GM12878 (cell line): ENCODE measurements around the gene GDNF. TPM values are rescaled to one million over a fixed set of nuclear protein-coding genes. Genes with fewer than 3 reads are reported as not detected.

Experiments
- ATAC-seq: fragments of 200-7000 bp; cut with Tn5 transposase; 3 replicates; pipeline ENCODE4 v1.9.1; 2020; ENCODE audit warnings: mild to moderate bottlenecking, moderate library complexity
- BruUV-seq: library from RNA; stranded (reverse); fragments of 400-500 nt; replicated peaks from 2 replicates; lab custom pipeline; 2021; lab: Mats Ljungman, UMichigan
- CTCF ChIA-PET: fragments of 300-600 bp; sonication (Branson Sonifier 250); formaldehyde crosslinking; extraction: SDS; loops from one replicate; lab custom pipeline; 2021; ENCODE audit warnings: inconsistent platforms; lab: Yijun Ruan, JAX
- POLR2A ChIA-PET: fragments of 350-600 bp; formaldehyde crosslinking; extraction: SDS; loops from one replicate; lab custom pipeline; 2021; ENCODE audit warnings: inconsistent platforms; lab: Charles Lee
- RAD21 ChIA-PET: fragments of 300-600 bp; sonication (Branson Sonifier 250); formaldehyde crosslinking; loops from one replicate; lab custom pipeline; 2023; ENCODE audit warnings: antibody characterized with exemption; ENCODE audit not compliant: unreplicated experiment; lab: Charles Lee
- SMC1A ChIA-PET: fragments of 300-600 bp; sonication (Branson Sonifier 250); formaldehyde crosslinking; loops from one replicate; lab custom pipeline; 2023; ENCODE audit not compliant: unreplicated experiment, uncharacterized antibody; lab: Charles Lee
- DNase-seq: peaks from one replicate; pipeline ENCODE4 v3.0.0-alpha.2; 2011; ENCODE audit warnings: low read depth, low spot score
- FAIRE-seq: peaks from 3 replicates; lab custom pipeline; 2011; peaks lifted over from hg19 to GRCh38; lab: Jason Lieb, UNC
- H2AFZ ChIP-seq: 2 replicates; pipeline ENCODE4 v1.6.0; 2011; ENCODE audit warnings: low read depth, low read length, control low read depth; ENCODE audit not compliant: control insufficient read depth
- H3K27ac ChIP-seq: 2 replicates; pipeline ENCODE4 v1.5.1; 2011; ENCODE audit warnings: control low read depth; ENCODE audit not compliant: control insufficient read depth, insufficient read depth
- H3K27me3 ChIP-seq, 2 experiments: replicated peaks in 1 of 2; 2 replicates each; pipeline versions ENCODE4 v1.6.0 to v1.6.1; 2011; ENCODE audit warnings: low read length in 1 of 2; ENCODE audit not compliant: control insufficient read depth in 2 of 2, insufficient read depth in 2 of 2
- H3K36me3 ChIP-seq, 2 experiments: 2 replicates each; pipeline ENCODE4 v1.5.1; 2011; ENCODE audit warnings: low read length in 1 of 2; ENCODE audit not compliant: control insufficient read depth in 2 of 2, insufficient read depth in 2 of 2
- H3K4me1 ChIP-seq: 2 replicates; pipeline ENCODE4 v1.6.1; 2011; ENCODE audit warnings: mild to moderate bottlenecking, low read length, moderate library complexity, mixed read lengths; ENCODE audit not compliant: control insufficient read depth, insufficient read depth
- H3K4me2 ChIP-seq: 2 replicates; pipeline ENCODE4 v1.6.0; 2011; ENCODE audit warnings: control low read depth; ENCODE audit not compliant: control insufficient read depth, insufficient read depth
- H3K4me3 ChIP-seq: fragments of 200-600 bp; sonication (generic); 2 replicates; pipeline ENCODE4 v1.5.1; 2016
- H3K79me2 ChIP-seq: 2 replicates; pipeline ENCODE4 v1.6.0; 2011; ENCODE audit warnings: low read length; ENCODE audit not compliant: control insufficient read depth, insufficient read depth
- H3K9ac ChIP-seq: 2 replicates; pipeline ENCODE4 v1.8.0; 2011; ENCODE audit warnings: low read length, control low read depth, mixed read lengths; ENCODE audit not compliant: control insufficient read depth, insufficient read depth
- H3K9me3 ChIP-seq: replicated peaks from 3 replicates; pipeline ENCODE4 v1.5.1; 2011; ENCODE audit warnings: mild to moderate bottlenecking, low read length; ENCODE audit not compliant: control insufficient read depth, insufficient read depth
- H4K20me1 ChIP-seq: 2 replicates; pipeline ENCODE4 v1.6.0; 2011; ENCODE audit not compliant: control insufficient read depth, insufficient read depth
- BACH1 ChIP-seq: fragments of 450-650 bp; IDR thresholded peaks from 2 replicates; pipeline ENCODE4 v1.6.1; 2017; ENCODE audit warnings: mild to moderate bottlenecking, borderline replicate concordance
- BMI1 ChIP-seq: fragments of 450-650 bp; IDR thresholded peaks from 2 replicates; pipeline ENCODE4 v1.6.1; 2016; ENCODE audit warnings: mild to moderate bottlenecking, moderate library complexity, borderline replicate concordance
- CBX5 ChIP-seq: sonication (generic); IDR thresholded peaks from 2 replicates; pipeline ENCODE4 v1.6.1; 2016; ENCODE audit warnings: low read depth, moderate library complexity, mild to moderate bottlenecking, inconsistent platforms
- HCFC1 ChIP-seq: fragments of 150-350 bp; IDR thresholded peaks from 2 replicates; pipeline ENCODE4 v1.6.1; 2014; ENCODE audit warnings: low read length
- HDAC2 ChIP-seq: fragments of 200-600 bp; sonication (generic); IDR thresholded peaks from 2 replicates; pipeline ENCODE4 v1.6.1; 2017
- MTA2 ChIP-seq: fragments of 450-650 bp; IDR thresholded peaks from 2 replicates; pipeline ENCODE4 v1.6.1; 2016; ENCODE audit warnings: low read depth, mild to moderate bottlenecking, moderate library complexity
- RB1 ChIP-seq: fragments of 450-650 bp; formaldehyde crosslinking; IDR thresholded peaks from 2 replicates; pipeline ENCODE4 v1.6.1; 2017; ENCODE audit warnings: mild to moderate bottlenecking, borderline replicate concordance
- RFX5 ChIP-seq: IDR thresholded peaks from 2 replicates; pipeline ENCODE4 v1.6.1; 2011; ENCODE audit warnings: low read depth, low read length, improper control_type of control experiment
- SPI1 ChIP-seq: IDR thresholded peaks from 2 replicates; pipeline ENCODE4 v1.6.1; 2011; ENCODE audit warnings: low read depth, mild to moderate bottlenecking, low read length, moderate library complexity, borderline replicate concordance; ENCODE audit not compliant: insufficient read depth
- STAT3 ChIP-seq: IDR thresholded peaks from 2 replicates; pipeline ENCODE4 v1.6.1; 2011; ENCODE audit warnings: low read depth, low read length, improper control_type of control experiment
- YY1 ChIP-seq: IDR thresholded peaks from 2 replicates; pipeline ENCODE4 v1.6.1; 2011; ENCODE audit warnings: low read depth, mild to moderate bottlenecking, low read length
- ZNF622 ChIP-seq: fragments of 450-650 bp; IDR thresholded peaks from 2 replicates; pipeline ENCODE4 v1.6.1; 2017; ENCODE audit warnings: mild to moderate bottlenecking, inconsistent platforms
- WGBS: methylation state at CpG from one replicate; pipeline ENCODE4 v1.1.6; 2016; ENCODE audit warnings: low lambda C conversion rate; ENCODE audit not compliant: insufficient replicate concordance, insufficient coverage; ENCODE audit errors: missing lambda C conversion rate; 5-methylcytosine and 5-hydroxymethylcytosine counted together
- in situ Hi-C: fragments of 300-500 bp; cut with MboI; formaldehyde crosslinking; loops from 9 replicates; pipeline ENCODE4 v1.14.3; 2018; ENCODE audit warnings: mixed read lengths
- intact Hi-C: fragments of 100-400 bp; cut with micrococcal nuclease; formaldehyde crosslinking; loops from one replicate; pipeline ENCODE4 v1.14.2; 2022; ENCODE audit not compliant: unreplicated experiment
- polyA plus RNA-seq, 11 experiments: library from polyadenylated mRNA; depleted of rRNA in 4 of 11; unstranded in 6 of 11; stranded (reverse) in 5 of 11; fragments of >200 nt; fragmentation: Nextera tagmentation in 4 of 11; fragmentation: Illumina TruSeq in 1 of 11; extraction: Ambion mirVana in 4 of 11; extraction: Trizol in 1 of 11; gene quantifications; 1 replicate in 1 of 11; 2 replicates in 10 of 11; pipeline versions ENCODE4 v1.2.1 to v1.2.3, GENCODE V29; 2011 to 2016; ENCODE audit warnings: inconsistent platforms in 2 of 11, missing spikeins in 2 of 11, low read depth in 1 of 11
- total RNA-seq, 4 experiments: library from RNA; depleted of rRNA in 3 of 4; stranded (reverse); fragments of >200 nt in 3 of 4; fragmentation: Illumina TruSeq in 1 of 4; extraction: Trizol in 1 of 4; gene quantifications; 2 replicates each; pipeline versions ENCODE4 v1.2.1 to v1.2.3, GENCODE V29; 2013 to 2021
- TF ChIP-seq, protein P1 (sequence below): fragments of 450-650 bp; IDR thresholded peaks from 2 replicates; pipeline ENCODE4 v1.6.1; 2017; ENCODE audit warnings: mild to moderate bottlenecking, low read depth, inconsistent platforms; ENCODE audit not compliant: poor library complexity, severe bottlenecking
- TF ChIP-seq, protein P2 (sequence below): fragments of 450-650 bp; formaldehyde crosslinking; IDR thresholded peaks from 2 replicates; pipeline ENCODE4 v1.4.0; 2022; ENCODE audit warnings: mild to moderate bottlenecking, moderate library complexity

GDNF gene
- total and polyA plus RNA-seq, 10 of the 15 experiments (the other 5 are each of a cell fraction or from before 2014, with no cell fraction given): not detected

DNA sequence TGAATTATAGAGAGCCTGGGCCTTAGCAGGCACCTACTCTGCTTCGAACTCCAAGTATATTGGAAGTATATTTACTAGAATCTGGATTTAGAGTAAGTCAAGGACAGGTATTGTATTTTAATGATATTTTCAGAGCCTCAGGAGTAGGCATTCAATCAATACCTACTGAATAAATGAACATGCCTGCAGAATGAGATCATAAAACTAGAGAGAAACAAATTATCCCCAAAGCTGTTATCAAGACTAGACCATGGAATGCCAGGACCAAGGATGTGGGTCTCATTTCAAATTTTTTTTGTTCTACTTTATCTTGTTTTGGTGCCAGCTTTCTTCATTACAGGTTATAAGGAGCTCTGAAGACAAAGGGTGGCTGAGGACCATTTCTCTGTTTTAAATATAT lies 66.0 kb downstream of the GDNF start:
- in situ Hi-C loops: no loop called here
- Histone ChIP-seq H3K36me3 (no peaks in the 10 kb centered on the region), H2AFZ (no peak overlapping the region), H3K79me2 (no peaks in the 10 kb centered on the region), H4K20me1 (no peaks in the 10 kb centered on the region), H3K4me3 (no peak overlapping the region), H3K27me3 (no peaks in the 10 kb centered on the region), H3K9me3 (peaks cover 2% of the 10 kb centered on the region; the same call in 1 of the 3 replicates), H3K27ac (no peak overlapping the region), H3K4me1 (no peaks in the 10 kb centered on the region), H3K9ac (no peak overlapping the region), H3K4me2 (no peak overlapping the region)
- RAD21 ChIA-PET: no interaction called here
- WGBS: 11% methylated on average over 1 of the region's 1 CpG
- CTCF ChIA-PET: interaction anchor here (1.1 kb wide), 1 partner anchor 35 kb away, joined by 4 read pairs; no protein-coding TSS in a partner anchor
- SMC1A ChIA-PET: interaction anchor here (0.5 kb wide), 1 partner anchor 270 kb away, joined by 3 read pairs; no protein-coding TSS in a partner anchor
- FAIRE-seq (no peak), ATAC-seq (no peak), DNase-seq (no peak)
- POLR2A ChIA-PET: no interaction called here
- BruUV-seq: no TSS peak
- TF ChIP-seq, protein P1, sequence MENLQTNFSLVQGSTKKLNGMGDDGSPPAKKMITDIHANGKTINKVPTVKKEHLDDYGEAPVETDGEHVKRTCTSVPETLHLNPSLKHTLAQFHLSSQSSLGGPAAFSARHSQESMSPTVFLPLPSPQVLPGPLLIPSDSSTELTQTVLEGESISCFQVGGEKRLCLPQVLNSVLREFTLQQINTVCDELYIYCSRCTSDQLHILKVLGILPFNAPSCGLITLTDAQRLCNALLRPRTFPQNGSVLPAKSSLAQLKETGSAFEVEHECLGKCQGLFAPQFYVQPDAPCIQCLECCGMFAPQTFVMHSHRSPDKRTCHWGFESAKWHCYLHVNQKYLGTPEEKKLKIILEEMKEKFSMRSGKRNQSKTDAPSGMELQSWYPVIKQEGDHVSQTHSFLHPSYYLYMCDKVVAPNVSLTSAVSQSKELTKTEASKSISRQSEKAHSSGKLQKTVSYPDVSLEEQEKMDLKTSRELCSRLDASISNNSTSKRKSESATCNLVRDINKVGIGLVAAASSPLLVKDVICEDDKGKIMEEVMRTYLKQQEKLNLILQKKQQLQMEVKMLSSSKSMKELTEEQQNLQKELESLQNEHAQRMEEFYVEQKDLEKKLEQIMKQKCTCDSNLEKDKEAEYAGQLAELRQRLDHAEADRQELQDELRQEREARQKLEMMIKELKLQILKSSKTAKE: no peak
- TF ChIP-seq HDAC2 (no peak), YY1 (no peak), BACH1 (no peak)
- intact Hi-C loops: no loop called here

DNA sequence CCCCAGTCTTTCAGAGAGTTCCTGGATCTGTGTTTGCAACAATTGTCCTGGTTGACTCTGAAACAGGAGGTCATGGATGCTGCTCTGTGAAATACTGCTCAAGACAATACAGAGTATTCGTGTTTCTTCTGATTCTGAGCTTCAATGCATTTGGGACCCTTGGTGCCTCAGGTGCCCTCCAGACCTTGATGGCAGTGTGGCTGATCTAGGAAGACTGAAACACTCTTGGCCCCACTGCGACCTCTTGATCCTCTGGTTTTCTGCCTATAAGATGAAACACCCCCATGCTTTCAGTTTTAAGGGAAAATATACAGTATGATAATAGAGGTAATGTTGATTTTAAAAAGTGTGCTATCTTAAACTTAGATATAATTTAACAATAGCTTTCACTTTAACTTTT lies 67.6 kb downstream of the GDNF start:
- ChIA-PET CTCF (no interaction called here), RAD21 (no interaction called here), POLR2A (no interaction called here), SMC1A (interaction anchor here (1.3 kb wide), 1 partner anchor 49 kb away, joined by 3 read pairs; no protein-coding TSS in a partner anchor)
- Histone ChIP-seq H2AFZ (no peak overlapping the region), H3K4me1 (no peaks in the 10 kb centered on the region), H3K9ac (no peak overlapping the region), H3K27me3 (no peaks in the 10 kb centered on the region), H4K20me1 (no peaks in the 10 kb centered on the region), H3K79me2 (no peaks in the 10 kb centered on the region), H3K9me3 (peaks cover 2% of the 10 kb centered on the region; the same call in 1 of the 3 replicates), H3K4me2 (no peak overlapping the region), H3K4me3 (no peak overlapping the region), H3K36me3 (no peaks in the 10 kb centered on the region), H3K27ac (no peak overlapping the region)
- FAIRE-seq (no peak), DNase-seq (no peak), ATAC-seq (no peak)
- in situ Hi-C loops: no loop called here
- intact Hi-C loops: no loop called here
- WGBS: 17% methylated on average over 2 of the region's 2 CpGs
- BruUV-seq: no TSS peak
- no peak for TF ChIP-seq CBX5
- TF ChIP-seq ZNF622: no peak
- no peak for TF ChIP-seq HCFC1
- TF ChIP-seq RB1: no peak
- TF ChIP-seq SPI1: no peak
- TF ChIP-seq RFX5: no peak
- no peak for TF ChIP-seq STAT3
- no peak for TF ChIP-seq MTA2
- TF ChIP-seq, protein P2, sequence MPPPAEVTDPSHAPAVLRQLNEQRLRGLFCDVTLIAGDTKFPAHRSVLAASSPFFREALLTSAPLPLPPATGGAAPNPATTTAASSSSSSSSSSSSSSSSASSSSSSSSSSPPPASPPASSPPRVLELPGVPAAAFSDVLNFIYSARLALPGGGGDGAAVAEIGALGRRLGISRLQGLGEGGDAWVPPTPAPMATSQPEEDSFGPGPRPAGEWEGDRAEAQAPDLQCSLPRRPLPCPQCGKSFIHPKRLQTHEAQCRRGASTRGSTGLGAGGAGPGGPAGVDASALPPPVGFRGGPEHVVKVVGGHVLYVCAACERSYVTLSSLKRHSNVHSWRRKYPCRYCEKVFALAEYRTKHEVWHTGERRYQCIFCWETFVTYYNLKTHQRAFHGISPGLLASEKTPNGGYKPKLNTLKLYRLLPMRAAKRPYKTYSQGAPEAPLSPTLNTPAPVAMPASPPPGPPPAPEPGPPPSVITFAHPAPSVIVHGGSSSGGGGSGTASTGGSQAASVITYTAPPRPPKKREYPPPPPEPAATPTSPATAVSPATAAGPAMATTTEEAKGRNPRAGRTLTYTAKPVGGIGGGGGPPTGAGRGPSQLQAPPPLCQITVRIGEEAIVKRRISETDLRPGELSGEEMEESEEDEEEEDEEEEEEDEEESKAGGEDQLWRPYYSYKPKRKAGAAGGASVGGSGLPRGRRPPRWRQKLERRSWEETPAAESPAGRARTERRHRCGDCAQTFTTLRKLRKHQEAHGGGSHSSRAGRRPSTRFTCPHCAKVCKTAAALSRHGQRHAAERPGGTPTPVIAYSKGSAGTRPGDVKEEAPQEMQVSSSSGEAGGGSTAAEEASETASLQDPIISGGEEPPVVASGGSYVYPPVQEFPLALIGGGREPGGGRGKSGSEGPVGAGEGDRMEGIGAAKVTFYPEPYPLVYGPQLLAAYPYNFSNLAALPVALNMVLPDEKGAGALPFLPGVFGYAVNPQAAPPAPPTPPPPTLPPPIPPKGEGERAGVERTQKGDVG (CRISPR knock-in tag): no peak
- TF ChIP-seq BMI1: no peak
